ENCODE results near the gene RHEB.

DNA sequence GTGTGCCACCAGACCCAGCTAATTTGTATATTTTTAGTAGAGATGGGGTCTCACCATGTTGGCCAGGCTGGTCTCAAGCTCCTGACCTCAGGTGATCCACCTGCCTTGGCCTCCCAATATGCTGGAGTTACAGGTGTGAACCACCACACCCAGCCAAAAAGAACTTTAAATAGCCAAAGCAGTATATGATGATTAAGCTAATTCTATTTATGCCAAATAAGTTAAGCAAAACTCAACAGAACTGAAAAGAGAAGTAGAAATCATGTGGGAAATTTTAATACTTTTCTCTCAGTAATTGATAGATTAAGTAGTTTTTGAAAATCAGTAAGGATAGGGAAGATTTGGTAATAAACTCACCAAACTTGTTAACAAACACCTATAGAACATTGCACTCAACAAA, 24.5 kb upstream of the RHEB start:
- TF ChIP-seq ZFP3 (CRISPR knock-in tag; IDR thresholded peaks at IDR 0.05) (no peak), PATZ1 (CRISPR knock-in tag; IDR thresholded peaks at IDR 0.05; ENCODE audit: borderline replicate concordance) (no peak), ZC3H10 (CRISPR knock-in tag; IDR thresholded peaks at IDR 0.05) (no peak), ISL1 (CRISPR knock-in tag; IDR thresholded peaks at IDR 0.05) (no peak), ARNTL (CRISPR knock-in tag; IDR thresholded peaks at IDR 0.05; ENCODE audit: borderline replicate concordance, low read depth) (no peak), RARB (CRISPR knock-in tag; IDR thresholded peaks at IDR 0.05) (no peak)
